Stimulated activated CD4-positive, alpha-beta T cell treated with anti-CD3 and anti-CD28 coated beads, Interleukin-1b, Interleukin-23, amount 100 ng/mL, for 1 hour (primary cell): ENCODE results near the gene TMEM271.
"Not testable (repeated sequence)": the region's sequence is repeated elsewhere in the genome, so short reads cannot be mapped to it uniquely, and the experiment has no call there.

ENCODE experiments used
- DNase-seq, 2 donors: peaks; one replicate each; pipeline ENCODE4 v3.0.0-alpha.2; 2020; ENCODE audit warnings: low read depth in 2 of 2

The TMEM271 gene

GRCh38 chr4:578451-579443 lies 2.7 kb upstream of the TMEM271 start:
- no peak for DNase-seq

GRCh38 chr4:577499-578450 lies 1.7 kb upstream of the TMEM271 start:
- DNase-seq, result no peak

GRCh38 chr4:576991-577498 lies 950 bp upstream of the TMEM271 start:
- DNase-seq, result no peak

- DNase-seq, result no peak
Observed at GRCh38 chr4:575281-576141, 584 bp downstream of the TMEM271 start.

GRCh38 chr4:574346-575161 lies 1.5 kb downstream of the TMEM271 start:
- no peak for DNase-seq

- no peak for DNase-seq
Observed at GRCh38 chr4:573122-573892, 2.8 kb downstream of the TMEM271 start.

- no peak for DNase-seq
Observed at GRCh38 chr4:572594-572993, 3.5 kb downstream of the TMEM271 start.

- no peak for DNase-seq
Observed at GRCh38 chr4:571838-572572, 4.1 kb downstream of the TMEM271 start.

GRCh38 chr4:570754-571153 lies 5.3 kb downstream of the TMEM271 start:
- no peak for DNase-seq

- no peak for DNase-seq
Observed at GRCh38 chr4:569958-570667, 6.0 kb downstream of the TMEM271 start.

GRCh38 chr4:568962-569361 lies 7.1 kb downstream of the TMEM271 start:
- no peak for DNase-seq

GRCh38 chr4:568351-568652 lies 7.8 kb downstream of the TMEM271 start:
- no peak for DNase-seq

- DNase-seq, result no peak
Observed at GRCh38 chr4:567457-568350, 8.4 kb downstream of the TMEM271 start.

GRCh38 chr4:566508-567295 lies 9.4 kb downstream of the TMEM271 start:
- no peak for DNase-seq

- DNase-seq, result no peak
Observed at GRCh38 chr4:566035-566434, 10.1 kb downstream of the TMEM271 start.

- not testable (repeated sequence) for DNase-seq
Observed at GRCh38 chr4:565614-566013, 10.5 kb downstream of the TMEM271 start.

GRCh38 chr4:562458-562857 lies 13.6 kb downstream of the TMEM271 start:
- DNase-seq, result not testable (repeated sequence)
